PFSK-1 (cell line): ENCODE data around the gene ZNF581.

Experiments used
- FOXP2 ChIP-seq: optimal IDR thresholded peaks from 2 replicates; pipeline ENCODE3; 2011; ENCODE audit warnings: borderline replicate concordance, control low read depth, inconsistent platforms; ENCODE audit not compliant: insufficient read depth; ENCODE audit errors: extremely low read length, extremely low read depth
- POLR2AphosphoS5 ChIP-seq: IDR thresholded peaks from 2 replicates; pipeline ENCODE4 v1.6.1; 2012; ENCODE audit warnings: low read depth, mild to moderate bottlenecking, control low read depth, low read length, moderate library complexity
- SIN3A ChIP-seq: IDR thresholded peaks from 2 replicates; pipeline ENCODE4 v1.6.1; 2012; ENCODE audit warnings: mild to moderate bottlenecking, low read length, moderate library complexity, borderline replicate concordance; ENCODE audit not compliant: insufficient read depth
- TAF1 ChIP-seq: IDR thresholded peaks from 2 replicates; pipeline ENCODE4 v1.6.1; 2012; ENCODE audit warnings: low read length, control low read depth, borderline replicate concordance; ENCODE audit not compliant: insufficient read depth
- TF ChIP-seq, protein P1 (sequence below), 2 experiments: IDR thresholded peaks; 2 replicates each; pipeline versions ENCODE4 v1.6.1 to v1.8.0; 2011 to 2012; ENCODE audit warnings: low read depth in 2 of 2, low read length in 2 of 2, control low read depth in 1 of 2, inconsistent platforms in 1 of 2, mild to moderate bottlenecking in 1 of 2, moderate library complexity in 1 of 2; ENCODE audit not compliant: insufficient read depth in 1 of 2

ZNF581 gene

DNA sequence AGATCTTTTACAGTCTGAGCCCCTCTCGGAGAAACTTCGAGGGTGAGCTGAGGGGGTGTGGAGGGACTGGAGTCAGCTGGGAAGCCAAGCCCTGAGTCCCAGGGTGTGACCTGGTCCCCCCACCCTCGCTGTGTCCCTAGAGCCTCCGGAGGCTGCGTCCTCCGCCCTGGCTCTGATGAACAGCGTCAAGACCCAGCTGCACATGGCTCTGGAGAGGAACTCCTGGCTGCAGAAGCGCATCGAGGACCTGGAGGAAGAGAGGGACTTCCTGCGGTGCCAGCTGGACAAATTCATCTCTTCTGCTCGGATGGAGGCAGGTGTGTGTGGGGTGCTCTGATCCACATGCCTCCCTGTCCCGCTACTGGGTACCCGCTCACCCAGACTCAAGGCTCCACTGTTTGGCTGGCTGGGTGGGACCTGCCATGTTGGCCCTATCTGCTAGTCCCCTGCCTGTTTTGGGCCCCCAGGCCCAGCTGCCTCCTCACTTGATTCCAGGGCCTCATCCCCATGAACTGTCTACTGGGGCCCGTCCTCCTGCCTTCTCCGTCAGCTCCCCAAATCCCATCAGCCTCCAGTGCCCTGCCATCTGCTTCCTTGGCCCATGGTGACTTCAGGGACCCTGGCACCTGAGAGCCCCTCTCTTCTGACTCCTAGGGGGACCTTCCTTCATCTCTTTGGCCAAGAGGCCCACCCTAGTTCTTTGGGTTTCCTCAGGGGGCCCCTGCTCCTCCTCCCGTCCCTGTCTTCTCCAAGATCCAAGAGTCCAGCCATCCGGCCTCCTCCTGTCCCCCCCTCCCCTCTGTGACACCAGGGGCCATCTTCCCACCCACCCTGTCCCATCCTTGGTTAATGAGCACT, 6.0 kb downstream of the ZNF581 start:
- TF ChIP-seq, protein P1, sequence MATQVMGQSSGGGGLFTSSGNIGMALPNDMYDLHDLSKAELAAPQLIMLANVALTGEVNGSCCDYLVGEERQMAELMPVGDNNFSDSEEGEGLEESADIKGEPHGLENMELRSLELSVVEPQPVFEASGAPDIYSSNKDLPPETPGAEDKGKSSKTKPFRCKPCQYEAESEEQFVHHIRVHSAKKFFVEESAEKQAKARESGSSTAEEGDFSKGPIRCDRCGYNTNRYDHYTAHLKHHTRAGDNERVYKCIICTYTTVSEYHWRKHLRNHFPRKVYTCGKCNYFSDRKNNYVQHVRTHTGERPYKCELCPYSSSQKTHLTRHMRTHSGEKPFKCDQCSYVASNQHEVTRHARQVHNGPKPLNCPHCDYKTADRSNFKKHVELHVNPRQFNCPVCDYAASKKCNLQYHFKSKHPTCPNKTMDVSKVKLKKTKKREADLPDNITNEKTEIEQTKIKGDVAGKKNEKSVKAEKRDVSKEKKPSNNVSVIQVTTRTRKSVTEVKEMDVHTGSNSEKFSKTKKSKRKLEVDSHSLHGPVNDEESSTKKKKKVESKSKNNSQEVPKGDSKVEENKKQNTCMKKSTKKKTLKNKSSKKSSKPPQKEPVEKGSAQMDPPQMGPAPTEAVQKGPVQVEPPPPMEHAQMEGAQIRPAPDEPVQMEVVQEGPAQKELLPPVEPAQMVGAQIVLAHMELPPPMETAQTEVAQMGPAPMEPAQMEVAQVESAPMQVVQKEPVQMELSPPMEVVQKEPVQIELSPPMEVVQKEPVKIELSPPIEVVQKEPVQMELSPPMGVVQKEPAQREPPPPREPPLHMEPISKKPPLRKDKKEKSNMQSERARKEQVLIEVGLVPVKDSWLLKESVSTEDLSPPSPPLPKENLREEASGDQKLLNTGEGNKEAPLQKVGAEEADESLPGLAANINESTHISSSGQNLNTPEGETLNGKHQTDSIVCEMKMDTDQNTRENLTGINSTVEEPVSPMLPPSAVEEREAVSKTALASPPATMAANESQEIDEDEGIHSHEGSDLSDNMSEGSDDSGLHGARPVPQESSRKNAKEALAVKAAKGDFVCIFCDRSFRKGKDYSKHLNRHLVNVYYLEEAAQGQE (IDR thresholded peaks at IDR 0.05; ENCODE audit: insufficient read depth in 1 of 2, low read depth in 2 of 2, low read length in 2 of 2): no peak
- TF ChIP-seq POLR2AphosphoS5: no peak
- TF ChIP-seq TAF1: no peak
- no peak for TF ChIP-seq FOXP2
- no peak for TF ChIP-seq SIN3A

DNA sequence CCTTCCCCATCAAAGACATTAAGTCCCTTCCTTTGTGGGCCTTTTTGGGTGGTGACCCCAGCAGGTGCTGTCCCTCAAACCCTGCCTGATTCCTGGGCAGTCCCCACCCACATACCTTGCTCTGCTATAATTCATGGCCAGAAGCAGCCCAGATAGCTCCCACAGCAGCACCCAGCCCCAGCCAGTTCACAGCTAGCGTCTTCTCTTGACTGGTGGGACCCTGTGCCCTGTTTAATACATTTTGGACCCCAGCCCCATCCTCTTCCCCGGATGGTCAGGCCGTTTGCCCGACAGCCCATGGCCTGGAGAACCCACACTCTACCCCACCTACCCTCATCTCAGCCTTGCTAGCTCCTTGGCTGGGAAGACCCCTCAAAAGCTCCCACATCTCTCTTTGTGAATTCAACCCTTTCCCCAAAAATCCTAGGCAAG, 6.7 kb downstream of the ZNF581 start:
- TF ChIP-seq, protein P1 (IDR thresholded peaks at IDR 0.05; ENCODE audit: insufficient read depth in 1 of 2, low read depth in 2 of 2, low read length in 2 of 2): no peak
- TF ChIP-seq SIN3A (no peak), TAF1 (no peak), FOXP2 (no peak), POLR2AphosphoS5 (no peak)

DNA sequence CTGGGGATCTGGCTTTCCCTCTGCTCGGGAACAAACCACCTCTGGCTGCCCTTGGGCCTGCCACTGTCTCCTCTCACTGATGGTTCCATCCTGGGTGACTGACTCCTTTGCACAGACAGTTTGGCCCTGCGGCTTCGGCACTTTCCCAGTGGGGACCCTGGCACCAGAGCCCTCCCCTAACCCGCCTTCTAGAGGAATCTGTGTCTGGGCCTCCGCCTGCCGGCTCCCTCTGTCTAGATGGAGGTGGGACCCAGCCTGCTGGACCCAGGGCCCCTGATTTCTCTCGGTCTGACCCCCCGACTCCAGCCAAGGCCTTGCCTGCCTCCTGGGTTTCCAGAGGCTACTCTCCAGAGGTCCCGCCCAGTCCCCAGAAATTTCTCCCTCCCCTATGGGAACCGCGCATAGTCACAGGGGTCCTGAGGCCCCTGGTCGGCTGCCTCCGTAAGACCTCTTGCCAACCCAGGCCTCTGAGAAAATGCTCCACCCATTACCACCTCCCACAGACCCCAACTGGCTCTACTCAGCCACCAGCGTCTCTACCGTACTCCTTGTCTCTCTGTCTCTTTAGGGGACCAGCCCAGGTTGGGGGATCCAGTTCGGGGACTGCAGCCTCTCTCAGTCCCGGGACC, 7.3 kb downstream of the ZNF581 start:
- TF ChIP-seq, protein P1 (IDR thresholded peaks at IDR 0.05; ENCODE audit: insufficient read depth in 1 of 2, low read depth in 2 of 2, low read length in 2 of 2): no peak
- TF ChIP-seq SIN3A (no peak), POLR2AphosphoS5 (no peak), TAF1 (no peak), FOXP2 (no peak)

DNA sequence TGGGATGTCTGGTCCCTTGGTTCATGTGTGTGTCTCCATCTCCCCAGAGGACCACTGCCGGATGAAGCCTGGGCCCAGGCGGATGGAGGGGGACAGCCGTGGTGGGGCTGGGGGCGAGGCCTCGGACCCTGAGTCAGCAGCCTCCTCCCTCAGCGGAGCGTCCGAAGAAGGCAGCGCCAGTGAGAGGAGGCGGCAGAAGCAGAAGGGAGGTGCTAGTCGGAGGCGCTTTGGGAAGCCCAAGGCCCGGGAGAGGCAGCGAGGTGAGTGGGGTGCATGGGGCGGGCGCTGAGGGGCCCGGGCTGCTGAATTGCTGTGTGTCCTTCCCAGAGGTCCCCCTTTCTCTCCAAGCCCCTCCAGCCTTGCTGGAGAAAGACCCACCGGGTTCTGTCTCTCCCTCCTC, 7.8 kb downstream of the ZNF581 start:
- TF ChIP-seq FOXP2 (no peak), TAF1 (no peak), SIN3A (no peak)
- TF ChIP-seq, protein P1 (IDR thresholded peaks at IDR 0.05; ENCODE audit: insufficient read depth in 1 of 2, low read depth in 2 of 2, low read length in 2 of 2): no peak
